ENCODE data around the gene RFXANK.
A peak's percentile ranks its signal among the peaks of the same experiment; 100 is the strongest.

Gene RFXANK

DNA sequence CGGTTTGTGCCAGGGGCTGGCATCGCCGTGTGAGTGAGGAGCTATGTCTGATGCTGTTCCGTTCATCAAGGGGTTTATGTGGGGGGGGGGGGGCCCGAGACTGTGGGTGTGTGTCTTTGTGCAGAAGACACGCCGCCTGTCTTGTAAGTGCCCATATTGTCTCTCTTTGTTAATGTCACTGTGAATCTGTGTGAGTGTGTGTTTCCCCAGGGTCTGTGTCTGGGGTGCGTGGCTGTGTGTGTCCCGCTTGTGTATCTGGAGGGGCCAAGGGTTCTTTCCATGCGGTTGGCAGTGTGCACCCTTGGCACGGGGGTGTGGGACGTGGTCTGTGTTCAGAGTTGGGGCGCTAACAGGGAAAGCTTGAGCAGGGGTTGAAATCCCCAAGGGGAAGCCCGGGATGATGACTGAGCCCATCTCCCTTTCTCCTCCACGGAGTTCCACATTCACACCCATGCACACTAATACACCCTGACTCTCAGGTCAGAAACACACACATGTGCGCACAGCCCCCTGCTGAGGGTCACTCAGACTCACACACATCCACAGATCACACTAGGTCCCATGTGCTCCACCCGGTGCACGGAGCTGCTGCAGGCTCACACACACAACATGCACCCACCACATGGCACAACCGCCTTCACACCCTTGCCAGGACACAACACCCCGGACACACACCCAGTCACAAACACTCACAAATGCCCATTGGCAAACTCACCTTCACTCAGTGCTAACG lies 21.5 kb downstream of the RFXANK start:
- TF ChIP-seq, protein P1, sequence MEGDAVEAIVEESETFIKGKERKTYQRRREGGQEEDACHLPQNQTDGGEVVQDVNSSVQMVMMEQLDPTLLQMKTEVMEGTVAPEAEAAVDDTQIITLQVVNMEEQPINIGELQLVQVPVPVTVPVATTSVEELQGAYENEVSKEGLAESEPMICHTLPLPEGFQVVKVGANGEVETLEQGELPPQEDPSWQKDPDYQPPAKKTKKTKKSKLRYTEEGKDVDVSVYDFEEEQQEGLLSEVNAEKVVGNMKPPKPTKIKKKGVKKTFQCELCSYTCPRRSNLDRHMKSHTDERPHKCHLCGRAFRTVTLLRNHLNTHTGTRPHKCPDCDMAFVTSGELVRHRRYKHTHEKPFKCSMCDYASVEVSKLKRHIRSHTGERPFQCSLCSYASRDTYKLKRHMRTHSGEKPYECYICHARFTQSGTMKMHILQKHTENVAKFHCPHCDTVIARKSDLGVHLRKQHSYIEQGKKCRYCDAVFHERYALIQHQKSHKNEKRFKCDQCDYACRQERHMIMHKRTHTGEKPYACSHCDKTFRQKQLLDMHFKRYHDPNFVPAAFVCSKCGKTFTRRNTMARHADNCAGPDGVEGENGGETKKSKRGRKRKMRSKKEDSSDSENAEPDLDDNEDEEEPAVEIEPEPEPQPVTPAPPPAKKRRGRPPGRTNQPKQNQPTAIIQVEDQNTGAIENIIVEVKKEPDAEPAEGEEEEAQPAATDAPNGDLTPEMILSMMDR (IDR thresholded peaks at IDR 0.05) = no peak

DNA sequence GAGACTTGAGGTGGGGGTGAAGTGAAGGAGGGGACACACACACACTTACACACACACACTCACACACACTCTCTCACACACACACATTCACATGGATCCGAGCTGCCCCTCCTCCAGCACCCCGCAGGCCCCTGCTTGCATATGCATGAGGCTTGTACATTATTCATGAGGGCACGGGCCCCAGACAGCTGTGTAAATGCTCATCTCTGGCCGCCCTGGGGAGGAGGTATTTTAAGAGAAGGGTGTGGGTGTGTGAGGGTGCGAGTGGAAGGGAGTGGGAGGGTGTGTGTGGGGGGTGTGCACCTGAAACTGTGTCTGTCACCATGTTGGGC lies 22.1 kb downstream of the RFXANK start:
- TF ChIP-seq, protein P1 (IDR thresholded peaks at IDR 0.05) = no peak

DNA sequence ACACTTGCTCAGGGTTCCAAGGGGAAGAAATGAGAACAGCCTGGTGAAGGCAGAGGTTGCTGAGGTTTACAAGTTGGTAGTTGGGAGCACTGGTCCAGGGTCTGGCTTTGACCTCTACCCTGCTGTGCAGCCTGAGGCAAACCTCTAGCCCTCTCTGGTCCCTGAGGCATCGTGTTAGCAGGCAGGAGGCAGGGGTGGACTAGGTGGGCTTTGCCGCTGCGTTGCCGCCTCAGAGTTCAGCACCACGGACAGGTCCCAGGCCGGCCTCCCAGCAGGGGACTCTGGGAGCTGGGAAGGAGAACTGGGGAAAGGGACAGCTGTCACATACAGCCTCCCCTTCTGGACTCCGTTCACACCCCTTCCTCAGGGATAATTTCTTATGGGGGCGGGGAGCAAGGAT lies 22.8 kb downstream of the RFXANK start:
- TF ChIP-seq, protein P1 (IDR thresholded peaks at IDR 0.05) = no peak

DNA sequence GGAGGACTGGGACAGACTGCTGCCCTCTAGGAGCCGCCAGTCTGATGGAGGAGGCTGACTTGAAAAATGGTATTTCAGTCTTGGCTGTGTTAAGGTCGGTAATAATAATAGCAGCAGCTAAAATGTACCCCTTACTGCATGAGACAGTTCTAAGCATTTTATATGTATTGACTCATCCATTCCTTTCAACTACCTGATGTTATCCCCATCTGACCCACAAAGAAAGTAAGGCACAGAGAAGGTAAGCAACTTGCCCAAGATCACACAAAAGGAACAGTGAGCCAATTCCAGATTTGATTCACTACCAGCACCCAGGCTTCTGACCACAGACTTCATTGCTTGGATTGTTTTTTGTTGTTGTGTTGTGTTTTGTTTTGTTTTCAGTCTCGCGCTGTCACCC lies 23.7 kb downstream of the RFXANK start:
- TF ChIP-seq, protein P1 (IDR thresholded peaks at IDR 0.05) = no peak

DNA sequence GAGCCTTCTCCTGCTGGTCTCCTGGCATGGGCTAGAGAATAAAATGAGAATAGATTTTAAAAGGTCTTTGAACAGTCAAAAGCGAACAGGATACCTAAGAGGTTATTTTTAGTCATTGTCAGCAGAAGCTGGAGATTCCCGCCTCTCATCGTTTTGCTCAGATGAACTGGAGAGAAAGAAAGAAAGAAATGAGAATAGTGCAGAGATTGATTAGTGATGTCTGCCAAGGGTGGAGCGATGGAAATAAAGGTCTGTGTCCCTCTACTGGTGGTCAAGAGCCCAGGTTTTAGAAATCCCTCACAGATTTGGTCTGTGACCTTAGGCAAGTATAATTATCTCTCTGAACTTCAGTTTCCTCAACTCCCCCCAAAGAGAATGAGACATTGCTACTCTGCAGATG lies 25.0 kb downstream of the RFXANK start:
- TF ChIP-seq, protein P1 (IDR thresholded peaks at IDR 0.05) = 0 out of 2 replicates have a peak, but pooled peaks have one; percentile 16

DNA sequence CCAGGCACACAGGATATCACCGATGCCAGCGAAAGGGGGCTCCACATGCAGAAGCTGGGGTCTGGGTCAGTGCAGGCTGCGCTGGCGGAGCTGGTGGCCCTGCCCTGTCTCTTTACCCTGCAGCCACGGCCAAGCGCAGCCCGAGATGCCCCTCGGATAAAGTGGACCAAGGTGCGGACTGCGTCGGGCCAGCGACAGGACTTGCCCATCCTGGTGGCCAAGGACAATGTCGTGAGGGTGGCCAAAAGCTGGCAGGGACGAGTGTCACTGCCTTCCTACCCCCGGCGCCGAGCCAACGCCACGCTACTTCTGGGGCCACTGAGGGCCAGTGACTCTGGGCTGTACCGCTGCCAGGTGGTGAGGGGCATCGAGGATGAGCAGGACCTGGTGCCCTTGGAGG lies 26.9 kb downstream of the RFXANK start:
- TF ChIP-seq, protein P1 (IDR thresholded peaks at IDR 0.05) = no peak

DNA sequence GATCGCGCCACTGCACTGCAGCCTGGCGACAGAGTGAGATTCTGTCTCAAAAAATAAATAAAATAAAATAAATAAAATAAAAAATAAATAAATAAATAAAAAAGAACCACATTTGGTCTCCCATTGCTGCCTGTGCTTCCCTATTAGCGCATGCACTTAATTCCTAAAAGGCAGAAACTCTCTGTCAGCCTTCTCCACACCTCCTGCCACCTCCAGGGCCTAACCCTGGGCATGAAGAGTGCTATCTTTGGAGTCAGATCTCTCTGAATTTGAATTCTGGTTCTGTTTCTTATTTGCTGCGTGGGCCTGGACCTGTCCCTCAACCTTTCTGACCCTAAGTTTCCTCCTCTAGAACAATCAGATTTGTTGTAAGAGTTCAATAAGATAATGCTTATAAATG lies 31.0 kb downstream of the RFXANK start:
- TF ChIP-seq, protein P1 (IDR thresholded peaks at IDR 0.05) = no peak

DNA sequence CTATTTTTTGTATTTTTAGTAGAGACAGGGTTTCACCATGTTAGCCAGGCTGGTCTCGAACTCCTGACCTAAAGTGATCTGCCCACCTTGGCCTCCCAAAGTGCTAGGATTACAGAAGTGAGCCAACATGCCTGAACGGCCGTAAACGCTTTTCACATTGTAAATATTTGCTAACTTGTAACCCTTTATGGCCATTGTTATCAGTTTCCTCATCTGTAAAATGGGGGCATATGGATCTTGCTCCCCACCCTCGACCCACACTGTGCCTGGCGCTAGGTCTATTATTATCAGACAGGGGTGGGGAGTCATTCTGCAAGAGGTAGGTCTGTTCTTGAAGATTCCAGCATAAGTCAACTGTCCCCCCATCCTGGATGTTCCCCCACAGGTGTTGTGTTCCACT lies 31.6 kb downstream of the RFXANK start:
- TF ChIP-seq, protein P1 (IDR thresholded peaks at IDR 0.05) = no peak
